ENCODE measurements around the gene CCIN.

CCIN gene

GRCh38 chr9:36169166-36169565 is at the start of gene CCIN:
TSS of gene CCIN (plus strand) at chr9:36169388. CDS start at chr9:36169503, 115 bp downstream.
- no peak for DNase-seq (ENCODE audit: low read depth)
- in situ Hi-C loops (cut with HindIII; ENCODE audit: low sequenced_read_pairs), result no loop called here
- TF ChIP-seq, protein P1, sequence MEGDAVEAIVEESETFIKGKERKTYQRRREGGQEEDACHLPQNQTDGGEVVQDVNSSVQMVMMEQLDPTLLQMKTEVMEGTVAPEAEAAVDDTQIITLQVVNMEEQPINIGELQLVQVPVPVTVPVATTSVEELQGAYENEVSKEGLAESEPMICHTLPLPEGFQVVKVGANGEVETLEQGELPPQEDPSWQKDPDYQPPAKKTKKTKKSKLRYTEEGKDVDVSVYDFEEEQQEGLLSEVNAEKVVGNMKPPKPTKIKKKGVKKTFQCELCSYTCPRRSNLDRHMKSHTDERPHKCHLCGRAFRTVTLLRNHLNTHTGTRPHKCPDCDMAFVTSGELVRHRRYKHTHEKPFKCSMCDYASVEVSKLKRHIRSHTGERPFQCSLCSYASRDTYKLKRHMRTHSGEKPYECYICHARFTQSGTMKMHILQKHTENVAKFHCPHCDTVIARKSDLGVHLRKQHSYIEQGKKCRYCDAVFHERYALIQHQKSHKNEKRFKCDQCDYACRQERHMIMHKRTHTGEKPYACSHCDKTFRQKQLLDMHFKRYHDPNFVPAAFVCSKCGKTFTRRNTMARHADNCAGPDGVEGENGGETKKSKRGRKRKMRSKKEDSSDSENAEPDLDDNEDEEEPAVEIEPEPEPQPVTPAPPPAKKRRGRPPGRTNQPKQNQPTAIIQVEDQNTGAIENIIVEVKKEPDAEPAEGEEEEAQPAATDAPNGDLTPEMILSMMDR (IDR thresholded peaks at IDR 0.05; ENCODE audit: low read depth, low read length, missing control alignments), result no peak
- no peak within 1 kb of the TSS for H3K4me3 ChIP-seq (ENCODE audit: low read depth, low read length)

DNA sequence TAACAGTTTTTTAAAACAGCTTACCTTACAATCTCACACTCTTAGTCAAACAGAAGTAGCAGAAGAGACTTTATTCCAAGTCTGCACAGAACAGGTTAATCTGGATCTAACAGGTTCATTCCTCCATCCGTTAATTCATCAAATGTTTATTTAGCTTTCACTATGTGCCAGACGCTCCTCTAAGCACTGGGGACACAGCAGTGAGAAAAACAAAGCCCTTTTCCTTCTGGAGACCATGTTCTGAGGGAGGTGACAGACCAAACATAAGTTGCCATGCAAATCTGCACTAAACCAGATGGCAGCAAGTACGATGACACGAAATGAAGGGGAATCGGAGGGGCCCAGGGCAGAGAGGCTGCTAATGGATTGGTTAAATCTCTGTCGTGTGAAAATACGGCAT is 49.7 kb upstream of the CCIN start:
- no peak for DNase-seq (ENCODE audit: low read depth)
- H3K4me3 ChIP-seq (ENCODE audit: low read depth, low read length), result no peak overlapping the region
- in situ Hi-C loops (cut with HindIII; ENCODE audit: low sequenced_read_pairs), result no loop called here
- TF ChIP-seq, protein P1 (IDR thresholded peaks at IDR 0.05; ENCODE audit: low read depth, low read length, missing control alignments), result no peak

- in situ Hi-C loops (cut with HindIII; ENCODE audit: low sequenced_read_pairs), result no loop called here
- no peak overlapping the region for H3K4me3 ChIP-seq (ENCODE audit: low read depth, low read length)
- TF ChIP-seq, protein P1 (IDR thresholded peaks at IDR 0.05; ENCODE audit: low read depth, low read length, missing control alignments), result no peak
- DNase-seq (ENCODE audit: low read depth), result no peak
These were observed 48.5 kb upstream of the CCIN start for GRCh38 chr9:36120705-36121104.

GRCh38 chr9:36121971-36122370 is 47.2 kb upstream of the CCIN start:
- in situ Hi-C loops (cut with HindIII; ENCODE audit: low sequenced_read_pairs), result no loop called here
- no peak for DNase-seq (ENCODE audit: low read depth)
- TF ChIP-seq, protein P1 (IDR thresholded peaks at IDR 0.05; ENCODE audit: low read depth, low read length, missing control alignments), result no peak
- H3K4me3 ChIP-seq (ENCODE audit: low read depth, low read length), result no peak overlapping the region

GRCh38 chr9:36123515-36123914 is 45.7 kb upstream of the CCIN start:
- in situ Hi-C loops (cut with HindIII; ENCODE audit: low sequenced_read_pairs), result no loop called here
- H3K4me3 ChIP-seq (ENCODE audit: low read depth, low read length), result no peak overlapping the region

DNA sequence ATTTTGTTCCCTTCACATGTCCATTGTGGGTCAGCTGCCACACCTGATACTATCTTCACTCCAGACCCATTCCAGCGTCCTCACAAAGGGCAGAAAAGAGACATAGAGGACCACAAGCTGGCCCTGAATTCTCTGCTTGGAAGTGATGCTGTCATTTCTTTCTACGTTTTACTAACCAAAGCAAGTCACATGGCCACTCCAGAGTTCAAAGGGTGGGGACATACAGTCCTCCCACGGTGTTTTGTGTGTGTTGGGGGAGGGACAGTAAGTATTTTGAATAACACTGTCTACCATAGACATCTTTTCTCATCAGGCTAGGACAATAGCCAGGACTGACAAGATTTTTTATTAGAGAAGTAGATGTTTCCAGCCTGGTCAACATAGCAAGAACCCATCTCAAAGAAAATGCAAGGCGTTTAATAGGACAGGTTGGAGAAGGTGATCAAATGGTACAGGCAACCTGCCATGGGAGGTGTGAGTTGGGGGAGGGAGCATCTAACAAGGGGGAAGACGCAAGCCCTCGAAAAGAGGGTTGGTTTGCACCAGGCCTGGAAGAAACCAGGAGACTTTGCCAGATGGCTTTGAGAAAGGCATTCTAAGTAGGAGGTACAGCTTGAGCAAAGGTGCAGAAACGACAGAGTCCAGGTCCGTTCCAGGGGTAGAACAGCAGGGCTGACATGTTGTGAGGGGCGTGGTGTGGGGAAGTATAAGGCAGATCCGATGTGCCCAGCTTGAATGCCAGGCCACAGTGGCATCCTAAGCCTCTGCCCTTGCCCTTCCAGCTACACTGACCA is 43.9 kb upstream of the CCIN start:
- TF ChIP-seq, protein P1 (IDR thresholded peaks at IDR 0.05; ENCODE audit: low read depth, low read length, missing control alignments), result no peak
- in situ Hi-C loops (cut with HindIII; ENCODE audit: low sequenced_read_pairs), result no loop called here
- no peak for DNase-seq (ENCODE audit: low read depth)
- H3K4me3 ChIP-seq (ENCODE audit: low read depth, low read length), result no peak overlapping the region

More at GRCh38 chr9:36123515-36123914, 45.7 kb upstream of the CCIN start:
- no peak for DNase-seq (ENCODE audit: low read depth)
- TF ChIP-seq, protein P1 (IDR thresholded peaks at IDR 0.05; ENCODE audit: low read depth, low read length, missing control alignments), result no peak

Measured in astrocyte of the cerebellum (primary cell).